ENCODE measurements around the gene RARB. TPM values are rescaled to one million over a fixed set of nuclear protein-coding genes. Genes with fewer than 3 reads are reported as not detected.

RARB gene
- total RNA-seq, 1 experiment from 2014 or later, result 0.24 TPM

DNA sequence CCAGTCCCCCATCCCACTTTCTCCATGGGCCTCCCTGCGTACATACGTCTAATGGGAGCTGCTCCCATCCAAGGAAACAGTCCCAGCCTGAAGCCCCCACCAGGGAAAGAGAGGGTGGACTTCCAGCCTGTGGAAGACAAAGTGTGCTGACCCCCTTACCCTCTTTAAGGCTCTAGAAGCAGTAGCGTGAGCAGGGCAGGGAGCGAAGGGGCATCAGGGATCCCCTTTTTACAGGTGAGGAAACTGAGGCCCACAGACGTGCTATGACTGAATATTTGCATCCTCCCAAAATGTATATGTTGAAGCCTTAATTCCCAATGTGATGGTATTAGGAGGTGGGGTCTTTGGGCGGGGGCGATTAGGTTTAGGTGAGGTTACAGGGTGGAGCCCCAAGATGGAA, 153.3 kb downstream of the RARB start:
- H3K36me3 ChIP-seq (ENCODE audit: insufficient read depth, low read length, poor library complexity, severe bottlenecking), result no peaks in the 10 kb centered on the region
- ChIA-PET POLR2A (ENCODE audit: low non-redundant PET) (no interaction called here), CTCF (no interaction called here)
- H3K27me3 ChIP-seq (replicated peaks; ENCODE audit: insufficient read depth, low read depth, low read length, poor library complexity), result no peaks in the 10 kb centered on the region
- H3K9me3 ChIP-seq (ENCODE audit: low read depth, low read length, poor library complexity, severe bottlenecking), result no peaks in the 10 kb centered on the region
- no peak overlapping the region for H3K27ac ChIP-seq (ENCODE audit: low read depth, low read length, poor library complexity, severe bottlenecking)
- H3K4me1 ChIP-seq (ENCODE audit: insufficient read depth, low read length, poor library complexity, severe bottlenecking), result no peaks in the 10 kb centered on the region
- BruUV-seq (replicated peaks), result no TSS peak
- no peak for TF ChIP-seq EZH2 (IDR thresholded peaks at IDR 0.05; ENCODE audit: borderline replicate concordance, low read depth, low read length, poor library complexity, severe bottlenecking)
- TF ChIP-seq, protein P1, sequence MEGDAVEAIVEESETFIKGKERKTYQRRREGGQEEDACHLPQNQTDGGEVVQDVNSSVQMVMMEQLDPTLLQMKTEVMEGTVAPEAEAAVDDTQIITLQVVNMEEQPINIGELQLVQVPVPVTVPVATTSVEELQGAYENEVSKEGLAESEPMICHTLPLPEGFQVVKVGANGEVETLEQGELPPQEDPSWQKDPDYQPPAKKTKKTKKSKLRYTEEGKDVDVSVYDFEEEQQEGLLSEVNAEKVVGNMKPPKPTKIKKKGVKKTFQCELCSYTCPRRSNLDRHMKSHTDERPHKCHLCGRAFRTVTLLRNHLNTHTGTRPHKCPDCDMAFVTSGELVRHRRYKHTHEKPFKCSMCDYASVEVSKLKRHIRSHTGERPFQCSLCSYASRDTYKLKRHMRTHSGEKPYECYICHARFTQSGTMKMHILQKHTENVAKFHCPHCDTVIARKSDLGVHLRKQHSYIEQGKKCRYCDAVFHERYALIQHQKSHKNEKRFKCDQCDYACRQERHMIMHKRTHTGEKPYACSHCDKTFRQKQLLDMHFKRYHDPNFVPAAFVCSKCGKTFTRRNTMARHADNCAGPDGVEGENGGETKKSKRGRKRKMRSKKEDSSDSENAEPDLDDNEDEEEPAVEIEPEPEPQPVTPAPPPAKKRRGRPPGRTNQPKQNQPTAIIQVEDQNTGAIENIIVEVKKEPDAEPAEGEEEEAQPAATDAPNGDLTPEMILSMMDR (conservative IDR thresholded peaks at IDR 0.05; ENCODE audit: low read depth, low read length), result no peak
- H3K4me3 ChIP-seq (ENCODE audit: low read depth, low read length, poor library complexity, severe bottlenecking), result no peak overlapping the region
- intact Hi-C loops (cut with micrococcal nuclease; ENCODE audit: unreplicated experiment), result no loop called here
- DNase-seq (ENCODE audit: low spot score), result no peak

DNA sequence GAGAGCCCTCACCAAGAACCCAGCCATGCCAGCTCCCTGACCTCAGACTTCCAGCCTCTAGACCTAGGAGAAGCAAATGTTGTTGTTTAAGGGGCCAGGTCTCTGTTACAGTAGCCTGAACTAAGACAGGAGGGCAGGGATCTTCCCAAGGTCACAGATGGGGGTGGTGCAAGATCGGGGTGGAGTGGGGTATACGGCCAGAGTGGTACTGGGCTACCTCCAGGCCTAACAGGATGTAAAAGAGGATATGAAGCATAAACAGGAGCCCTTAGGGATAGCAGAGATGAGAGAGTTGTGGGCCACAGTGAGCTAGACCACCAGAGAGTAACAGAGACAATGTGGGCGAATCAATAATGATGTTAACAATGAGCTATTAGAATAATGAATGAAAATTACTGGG, 153.8 kb downstream of the RARB start:
- TF ChIP-seq, protein P1 (conservative IDR thresholded peaks at IDR 0.05; ENCODE audit: low read depth, low read length), result no peak
- no peak for TF ChIP-seq EZH2 (IDR thresholded peaks at IDR 0.05; ENCODE audit: borderline replicate concordance, low read depth, low read length, poor library complexity, severe bottlenecking)
- CTCF ChIA-PET, result no interaction called here
- DNase-seq (ENCODE audit: low spot score), result no peak
- Histone ChIP-seq H3K9me3 (ENCODE audit: low read depth, low read length, poor library complexity, severe bottlenecking) (no peaks in the 10 kb centered on the region), H3K4me3 (ENCODE audit: low read depth, low read length, poor library complexity, severe bottlenecking) (no peak overlapping the region), H3K27ac (ENCODE audit: low read depth, low read length, poor library complexity, severe bottlenecking) (no peak overlapping the region), H3K4me1 (ENCODE audit: insufficient read depth, low read length, poor library complexity, severe bottlenecking) (no peaks in the 10 kb centered on the region), H3K36me3 (ENCODE audit: insufficient read depth, low read length, poor library complexity, severe bottlenecking) (no peaks in the 10 kb centered on the region), H3K27me3 (replicated peaks; ENCODE audit: insufficient read depth, low read depth, low read length, poor library complexity) (no peaks in the 10 kb centered on the region)
- intact Hi-C loops (cut with micrococcal nuclease; ENCODE audit: unreplicated experiment), result no loop called here
- no TSS peak for BruUV-seq (replicated peaks)
- POLR2A ChIA-PET (ENCODE audit: low non-redundant PET), result no interaction called here

DNA sequence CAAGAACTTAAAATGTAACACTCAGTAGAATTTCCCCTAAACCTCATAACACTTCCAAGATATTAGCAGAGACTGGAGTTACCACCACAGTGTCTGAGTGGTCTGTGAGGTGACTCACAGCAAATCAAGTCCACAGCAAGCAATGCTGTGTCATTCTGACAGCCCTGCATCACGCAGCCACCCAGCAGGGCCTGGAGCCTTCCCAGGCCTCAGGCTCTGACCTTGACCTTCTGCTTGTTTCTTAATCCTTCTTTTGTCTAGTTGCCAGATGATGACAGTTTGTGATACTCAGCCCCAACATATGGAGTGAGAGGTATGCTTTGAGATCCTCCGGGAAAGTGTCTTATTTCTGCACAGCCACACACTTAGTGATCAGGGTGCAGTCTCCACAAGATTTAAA, 154.2 kb downstream of the RARB start:
- TF ChIP-seq, protein P1 (conservative IDR thresholded peaks at IDR 0.05; ENCODE audit: low read depth, low read length), result no peak
- no peak for TF ChIP-seq EZH2 (IDR thresholded peaks at IDR 0.05; ENCODE audit: borderline replicate concordance, low read depth, low read length, poor library complexity, severe bottlenecking)
- Histone ChIP-seq H3K36me3 (ENCODE audit: insufficient read depth, low read length, poor library complexity, severe bottlenecking) (no peaks in the 10 kb centered on the region), H3K4me3 (ENCODE audit: low read depth, low read length, poor library complexity, severe bottlenecking) (no peak overlapping the region), H3K9me3 (ENCODE audit: low read depth, low read length, poor library complexity, severe bottlenecking) (no peaks in the 10 kb centered on the region), H3K27me3 (replicated peaks; ENCODE audit: insufficient read depth, low read depth, low read length, poor library complexity) (no peaks in the 10 kb centered on the region), H3K4me1 (ENCODE audit: insufficient read depth, low read length, poor library complexity, severe bottlenecking) (no peaks in the 10 kb centered on the region), H3K27ac (ENCODE audit: low read depth, low read length, poor library complexity, severe bottlenecking) (no peak overlapping the region)
- ChIA-PET POLR2A (ENCODE audit: low non-redundant PET) (no interaction called here), CTCF (no interaction called here)
- intact Hi-C loops (cut with micrococcal nuclease; ENCODE audit: unreplicated experiment), result no loop called here
- DNase-seq (ENCODE audit: low spot score), result no peak
- BruUV-seq (replicated peaks), result no TSS peak
